Measurements from ENCODE around the gene MEN1. TPM values are rescaled to one million over a fixed set of nuclear protein-coding genes. Genes with fewer than 3 reads are reported as not detected.

Gene MEN1
- total and polyA plus RNA-seq, 9 of the 15 experiments (the other 6 are each of a cell fraction or from before 2014, with no cell fraction given) = 3.4 to 57.2 (median 19.3) TPM

- TF ChIP-seq, protein P1, sequence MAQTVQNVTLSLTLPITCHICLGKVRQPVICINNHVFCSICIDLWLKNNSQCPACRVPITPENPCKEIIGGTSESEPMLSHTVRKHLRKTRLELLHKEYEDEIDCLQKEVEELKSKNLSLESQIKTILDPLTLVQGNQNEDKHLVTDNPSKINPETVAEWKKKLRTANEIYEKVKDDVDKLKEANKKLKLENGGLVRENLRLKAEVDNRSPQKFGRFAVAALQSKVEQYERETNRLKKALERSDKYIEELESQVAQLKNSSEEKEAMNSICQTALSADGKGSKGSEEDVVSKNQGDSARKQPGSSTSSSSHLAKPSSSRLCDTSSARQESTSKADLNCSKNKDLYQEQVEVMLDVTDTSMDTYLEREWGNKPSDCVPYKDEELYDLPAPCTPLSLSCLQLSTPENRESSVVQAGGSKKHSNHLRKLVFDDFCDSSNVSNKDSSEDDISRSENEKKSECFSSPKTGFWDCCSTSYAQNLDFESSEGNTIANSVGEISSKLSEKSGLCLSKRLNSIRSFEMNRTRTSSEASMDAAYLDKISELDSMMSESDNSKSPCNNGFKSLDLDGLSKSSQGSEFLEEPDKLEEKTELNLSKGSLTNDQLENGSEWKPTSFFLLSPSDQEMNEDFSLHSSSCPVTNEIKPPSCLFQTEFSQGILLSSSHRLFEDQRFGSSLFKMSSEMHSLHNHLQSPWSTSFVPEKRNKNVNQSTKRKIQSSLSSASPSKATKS (CRISPR knock-in tag; IDR thresholded peaks at IDR 0.05) = no peak
- TF ChIP-seq ZNF644 (tag; IDR thresholded peaks at IDR 0.05; ENCODE audit: low read depth) = no peak
- TF ChIP-seq, protein P2, sequence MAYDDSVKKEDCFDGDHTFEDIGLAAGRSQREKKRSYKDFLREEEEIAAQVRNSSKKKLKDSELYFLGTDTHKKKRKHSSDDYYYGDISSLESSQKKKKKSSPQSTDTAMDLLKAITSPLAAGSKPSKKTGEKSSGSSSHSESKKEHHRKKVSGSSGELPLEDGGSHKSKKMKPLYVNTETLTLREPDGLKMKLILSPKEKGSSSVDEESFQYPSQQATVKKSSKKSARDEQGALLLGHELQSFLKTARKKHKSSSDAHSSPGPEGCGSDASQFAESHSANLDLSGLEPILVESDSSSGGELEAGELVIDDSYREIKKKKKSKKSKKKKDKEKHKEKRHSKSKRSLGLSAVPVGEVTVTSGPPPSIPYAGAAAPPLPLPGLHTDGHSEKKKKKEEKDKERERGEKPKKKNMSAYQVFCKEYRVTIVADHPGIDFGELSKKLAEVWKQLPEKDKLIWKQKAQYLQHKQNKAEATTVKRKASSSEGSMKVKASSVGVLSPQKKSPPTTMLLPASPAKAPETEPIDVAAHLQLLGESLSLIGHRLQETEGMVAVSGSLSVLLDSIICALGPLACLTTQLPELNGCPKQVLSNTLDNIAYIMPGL (CRISPR knock-in tag; IDR thresholded peaks at IDR 0.05) = no peak
- TF ChIP-seq SAFB (IDR thresholded peaks at IDR 0.05; ENCODE audit: borderline replicate concordance, low read depth, low read length) = no peak
- no peak for TF ChIP-seq ZFP1 (CRISPR knock-in tag; IDR thresholded peaks at IDR 0.05)
- TF ChIP-seq HDAC2 (IDR thresholded peaks at IDR 0.05) = peak; percentile 53; the same call in 1 of the 2 replicates
- no peak for TF ChIP-seq STAG1 (CRISPR knock-in tag; IDR thresholded peaks at IDR 0.05; ENCODE audit: borderline replicate concordance)
- TF ChIP-seq ZNF24 (IDR thresholded peaks at IDR 0.05) = no peak
- no peak for TF ChIP-seq TARDBP (IDR thresholded peaks at IDR 0.05)
- no peak for TF ChIP-seq NBN (IDR thresholded peaks at IDR 0.05; ENCODE audit: low read depth)
- peak; percentile 63; the same call in 1 of the 2 replicates for TF ChIP-seq ATF7 (IDR thresholded peaks at IDR 0.05)
- no peak for TF ChIP-seq ELK3 (CRISPR knock-in tag; IDR thresholded peaks at IDR 0.05)
- no peak for TF ChIP-seq CEBPB (tag; IDR thresholded peaks at IDR 0.05)
- TF ChIP-seq, protein P3, sequence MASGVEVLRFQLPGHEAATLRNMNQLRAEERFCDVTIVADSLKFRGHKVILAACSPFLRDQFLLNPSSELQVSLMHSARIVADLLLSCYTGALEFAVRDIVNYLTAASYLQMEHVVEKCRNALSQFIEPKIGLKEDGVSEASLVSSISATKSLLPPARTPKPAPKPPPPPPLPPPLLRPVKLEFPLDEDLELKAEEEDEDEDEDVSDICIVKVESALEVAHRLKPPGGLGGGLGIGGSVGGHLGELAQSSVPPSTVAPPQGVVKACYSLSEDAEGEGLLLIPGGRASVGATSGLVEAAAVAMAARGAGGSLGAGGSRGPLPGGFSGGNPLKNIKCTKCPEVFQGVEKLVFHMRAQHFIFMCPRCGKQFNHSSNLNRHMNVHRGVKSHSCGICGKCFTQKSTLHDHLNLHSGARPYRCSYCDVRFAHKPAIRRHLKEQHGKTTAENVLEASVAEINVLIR (CRISPR knock-in tag; IDR thresholded peaks at IDR 0.05) = no peak
- TF ChIP-seq CBX8 (IDR thresholded peaks at IDR 0.05; ENCODE audit: borderline replicate concordance, extremely low read depth, low read depth, low read length, poor library complexity, severe bottlenecking) = no peak
- no peak for TF ChIP-seq ELK1 (CRISPR knock-in tag; IDR thresholded peaks at IDR 0.05)
- TF ChIP-seq NFIX (CRISPR knock-in tag; IDR thresholded peaks at IDR 0.05; ENCODE audit: low read depth) = no peak
- peak; percentile 43 for TF ChIP-seq POLR2A (conservative IDR thresholded peaks at IDR 0.05)
- TF ChIP-seq CBFA2T2 (conservative IDR thresholded peaks at IDR 0.05) = no peak
- no peak for TF ChIP-seq HMG20A (CRISPR knock-in tag; conservative IDR thresholded peaks at IDR 0.05)
- TF ChIP-seq FOXA1 (IDR thresholded peaks at IDR 0.05; ENCODE audit: borderline replicate concordance) = no peak
- TF ChIP-seq SMARCB1 (IDR thresholded peaks at IDR 0.05; ENCODE audit: insufficient read length, low read depth) = no peak
Observed at GRCh38 chr11:64803158-64803845, 7.0 kb downstream of the MEN1 start, which contains the start of gene MAP4K2 (continued).
